ENCODE results near the gene C1QTNF6.

DNA sequence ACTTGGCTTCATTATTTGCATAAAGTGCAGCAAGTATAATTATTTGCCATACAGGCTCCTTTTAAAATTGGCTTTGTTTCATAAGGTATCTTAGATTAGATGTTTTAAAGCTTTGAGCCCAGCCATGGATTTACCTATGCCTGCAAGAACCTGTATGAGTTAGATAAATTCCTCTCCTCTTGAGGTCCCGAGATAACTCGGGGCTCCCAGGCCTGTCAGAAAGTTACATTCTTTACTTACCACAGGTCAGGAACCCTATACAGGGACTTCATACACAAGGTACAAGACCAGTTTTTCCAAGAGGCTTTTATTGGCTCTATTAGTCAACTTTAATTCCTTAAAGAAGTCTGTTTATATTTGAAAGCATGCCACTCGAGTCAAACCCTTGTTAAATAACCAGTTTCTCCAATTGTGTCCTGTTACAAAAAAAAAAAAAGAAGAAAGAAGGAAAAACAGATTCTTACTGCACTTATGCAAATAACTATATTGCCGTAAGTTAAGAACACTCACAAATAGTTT, 2.3 kb upstream of the C1QTNF6 start:
- TF ChIP-seq, protein P1, sequence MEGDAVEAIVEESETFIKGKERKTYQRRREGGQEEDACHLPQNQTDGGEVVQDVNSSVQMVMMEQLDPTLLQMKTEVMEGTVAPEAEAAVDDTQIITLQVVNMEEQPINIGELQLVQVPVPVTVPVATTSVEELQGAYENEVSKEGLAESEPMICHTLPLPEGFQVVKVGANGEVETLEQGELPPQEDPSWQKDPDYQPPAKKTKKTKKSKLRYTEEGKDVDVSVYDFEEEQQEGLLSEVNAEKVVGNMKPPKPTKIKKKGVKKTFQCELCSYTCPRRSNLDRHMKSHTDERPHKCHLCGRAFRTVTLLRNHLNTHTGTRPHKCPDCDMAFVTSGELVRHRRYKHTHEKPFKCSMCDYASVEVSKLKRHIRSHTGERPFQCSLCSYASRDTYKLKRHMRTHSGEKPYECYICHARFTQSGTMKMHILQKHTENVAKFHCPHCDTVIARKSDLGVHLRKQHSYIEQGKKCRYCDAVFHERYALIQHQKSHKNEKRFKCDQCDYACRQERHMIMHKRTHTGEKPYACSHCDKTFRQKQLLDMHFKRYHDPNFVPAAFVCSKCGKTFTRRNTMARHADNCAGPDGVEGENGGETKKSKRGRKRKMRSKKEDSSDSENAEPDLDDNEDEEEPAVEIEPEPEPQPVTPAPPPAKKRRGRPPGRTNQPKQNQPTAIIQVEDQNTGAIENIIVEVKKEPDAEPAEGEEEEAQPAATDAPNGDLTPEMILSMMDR (IDR thresholded peaks at IDR 0.05): no peak
- TF ChIP-seq POLR2A (IDR thresholded peaks at IDR 0.05; ENCODE audit: low read depth): no peak
- TF ChIP-seq EP300 (IDR thresholded peaks at IDR 0.05): no peak
- TF ChIP-seq POLR2AphosphoS5 (IDR thresholded peaks at IDR 0.05): no peak
